Medulla oblongata (tissue), 1 donor: ENCODE measurements around the gene MAGOHB.
"Not testable (repeated sequence)": the region's sequence is repeated elsewhere in the genome, so short reads cannot be mapped to it uniquely, and the experiment has no call there.

Source experiments
- DNase-seq: peaks from one replicate; pipeline ENCODE4 v3.0.0-alpha.2; 2015; ENCODE audit errors: extremely low spot score

The MAGOHB gene

GRCh38 chr12:10613349-10614055 lies at the start of gene MAGOHB:
Gene MAGOHB, minus strand, starts transcription at chr12:10613609. Its CDS starts 77 bp downstream, at chr12:10613532.
- DNase-seq: peak; percentile 95

- no peak for DNase-seq
Observed at GRCh38 chr12:10661338-10661737, 47.9 kb upstream of the MAGOHB start.

DNA sequence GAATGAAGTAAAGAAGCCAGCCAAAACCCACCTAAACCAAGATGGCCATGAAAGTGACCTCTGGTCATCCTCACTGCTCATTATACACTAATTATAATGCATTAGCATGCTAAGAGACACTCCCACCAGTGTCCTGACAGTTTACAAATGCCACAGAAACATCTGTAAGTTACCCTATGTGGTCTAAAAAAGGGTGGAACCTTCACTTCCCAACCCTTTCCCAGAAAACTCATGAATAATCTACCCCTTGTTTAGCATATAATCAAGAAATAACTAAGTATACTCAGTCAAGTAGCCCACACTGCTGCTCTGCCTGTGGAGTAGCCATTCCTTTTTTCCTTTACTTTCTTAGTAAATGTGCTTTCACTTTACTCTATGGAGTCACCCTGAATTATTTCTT lies 40.6 kb upstream of the MAGOHB start:
- no peak for DNase-seq

DNA sequence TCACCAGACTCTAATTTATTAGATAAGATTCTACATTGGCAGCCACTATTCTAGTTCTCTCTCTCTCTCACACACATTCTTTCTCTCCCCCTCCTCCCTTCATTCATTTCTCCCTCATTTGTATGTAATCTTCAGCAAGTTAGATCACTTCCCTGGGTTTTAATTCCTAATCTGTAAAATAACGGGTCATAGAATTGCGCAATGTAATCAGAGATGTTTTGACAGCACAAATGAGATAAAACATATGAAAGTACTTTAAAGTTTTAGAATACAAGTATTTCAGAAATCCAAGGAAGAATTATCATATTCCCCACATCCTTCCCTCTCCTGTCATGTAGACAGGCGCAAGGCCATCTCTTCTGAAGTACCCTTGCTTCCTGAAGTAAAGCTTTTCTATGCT lies 38.8 kb upstream of the MAGOHB start:
- no peak for DNase-seq

DNA sequence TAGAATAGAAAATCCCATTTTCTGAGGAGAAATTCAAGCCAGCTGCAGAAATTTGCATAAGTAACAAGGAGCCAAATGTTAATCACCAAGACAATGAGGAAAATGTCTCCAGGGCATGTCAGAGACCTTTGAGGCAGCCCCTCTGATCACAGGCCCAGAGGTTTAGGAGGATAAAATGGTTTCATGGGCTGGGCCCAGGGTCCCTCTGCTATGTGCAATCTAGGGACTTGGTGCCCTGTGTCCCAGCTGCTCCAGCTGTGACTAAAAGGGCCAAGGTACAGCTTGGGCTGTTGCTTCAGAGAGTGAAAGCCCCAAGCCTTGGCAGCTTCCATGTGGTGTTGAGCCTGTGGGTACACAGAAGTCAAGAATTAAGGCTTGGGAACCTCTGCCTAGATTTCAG lies 33.2 kb upstream of the MAGOHB start:
- not testable (repeated sequence) for DNase-seq

- DNase-seq: no peak
Observed at GRCh38 chr12:10645910-10646309, 32.5 kb upstream of the MAGOHB start.

GRCh38 chr12:10641735-10642500 lies 28.5 kb upstream of the MAGOHB start:
- DNase-seq: no peak

- DNase-seq: no peak
Observed at GRCh38 chr12:10638728-10639127, 25.3 kb upstream of the MAGOHB start.

GRCh38 chr12:10636611-10637010 lies 23.2 kb upstream of the MAGOHB start:
- DNase-seq: no peak

DNA sequence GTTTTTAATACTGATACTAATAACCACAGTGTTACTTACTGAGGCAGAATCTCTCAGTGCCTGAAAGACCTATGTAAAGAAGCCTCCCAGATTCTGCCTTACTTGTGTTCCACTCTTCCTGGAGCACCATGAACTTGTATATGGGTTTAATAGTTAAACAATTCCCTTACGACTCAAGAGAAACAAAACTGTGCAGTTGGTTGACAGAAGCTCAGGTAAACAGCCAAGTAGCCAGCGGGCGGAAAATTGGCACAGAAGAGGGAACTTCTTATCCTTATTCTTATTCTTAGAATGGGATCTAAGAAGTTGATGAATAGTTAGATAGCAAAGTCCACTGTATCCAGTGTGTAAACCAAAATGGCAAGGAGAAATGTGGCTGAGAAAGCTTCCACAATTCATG lies 22.7 kb upstream of the MAGOHB start:
- no peak for DNase-seq

- no peak for DNase-seq
Observed at GRCh38 chr12:10635306-10635705, 21.9 kb upstream of the MAGOHB start.

DNA sequence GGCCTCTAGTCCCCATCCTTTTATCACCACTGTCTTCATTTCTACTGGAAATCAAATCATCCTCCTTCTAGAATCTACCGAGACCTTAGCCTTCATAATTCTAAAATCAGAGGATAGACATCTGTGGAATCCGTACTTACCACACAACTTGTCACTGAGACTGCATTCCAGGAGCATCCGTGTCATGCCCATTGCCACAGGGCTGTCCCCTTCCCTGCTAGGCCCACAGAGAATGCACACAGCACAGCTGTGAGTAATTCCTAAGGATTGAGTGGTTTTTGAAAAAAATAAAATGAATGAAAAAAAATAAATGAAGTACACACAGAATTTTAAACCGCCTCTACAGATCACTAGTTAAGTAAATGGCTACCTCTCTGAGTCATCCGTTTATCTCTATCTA lies 21.0 kb upstream of the MAGOHB start:
- DNase-seq: no peak

GRCh38 chr12:10633541-10633940 lies 20.1 kb upstream of the MAGOHB start:
- no peak for DNase-seq

DNA sequence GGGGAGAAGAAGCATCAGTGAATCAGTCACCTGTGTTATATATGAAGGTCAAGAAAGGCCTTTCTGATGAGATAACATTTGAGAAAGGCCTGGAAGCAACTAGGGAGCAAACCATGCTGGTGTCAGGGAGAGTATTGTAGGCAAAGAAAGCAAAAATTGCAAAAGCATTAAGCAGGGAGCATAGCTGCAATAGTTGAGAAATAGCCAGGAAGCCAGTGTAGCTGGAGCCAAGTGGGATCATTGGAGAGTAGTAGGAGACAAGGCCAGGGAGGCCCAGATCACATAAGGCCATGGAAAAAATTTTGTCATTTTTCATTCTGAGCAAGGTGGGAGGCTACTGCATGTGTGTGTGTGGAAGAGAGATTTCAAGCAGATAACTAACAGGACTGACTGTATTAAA lies 18.8 kb upstream of the MAGOHB start:
- no peak for DNase-seq

GRCh38 chr12:10624605-10625004 lies 11.2 kb upstream of the MAGOHB start:
- no peak for DNase-seq

DNA sequence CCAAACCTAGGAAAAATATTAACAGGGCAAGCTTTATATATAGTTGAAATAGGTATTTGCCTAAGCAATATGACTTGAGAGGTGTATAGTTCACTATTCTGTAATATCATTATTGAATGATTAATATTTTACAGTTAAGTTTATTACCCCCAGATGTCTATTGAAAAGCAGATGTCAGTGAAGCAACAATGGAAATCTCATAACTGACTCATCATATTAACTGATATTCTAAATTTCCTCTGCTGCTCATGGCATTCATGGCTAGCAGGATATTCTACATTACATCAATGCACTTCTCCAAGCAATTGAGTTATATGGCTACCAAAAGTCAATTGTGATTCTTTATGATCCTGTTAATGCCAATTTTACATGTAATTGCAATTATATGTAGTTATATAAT lies 9.7 kb upstream of the MAGOHB start:
- DNase-seq: no peak

- no peak for DNase-seq
Observed at GRCh38 chr12:10621278-10621677, 7.9 kb upstream of the MAGOHB start.

DNA sequence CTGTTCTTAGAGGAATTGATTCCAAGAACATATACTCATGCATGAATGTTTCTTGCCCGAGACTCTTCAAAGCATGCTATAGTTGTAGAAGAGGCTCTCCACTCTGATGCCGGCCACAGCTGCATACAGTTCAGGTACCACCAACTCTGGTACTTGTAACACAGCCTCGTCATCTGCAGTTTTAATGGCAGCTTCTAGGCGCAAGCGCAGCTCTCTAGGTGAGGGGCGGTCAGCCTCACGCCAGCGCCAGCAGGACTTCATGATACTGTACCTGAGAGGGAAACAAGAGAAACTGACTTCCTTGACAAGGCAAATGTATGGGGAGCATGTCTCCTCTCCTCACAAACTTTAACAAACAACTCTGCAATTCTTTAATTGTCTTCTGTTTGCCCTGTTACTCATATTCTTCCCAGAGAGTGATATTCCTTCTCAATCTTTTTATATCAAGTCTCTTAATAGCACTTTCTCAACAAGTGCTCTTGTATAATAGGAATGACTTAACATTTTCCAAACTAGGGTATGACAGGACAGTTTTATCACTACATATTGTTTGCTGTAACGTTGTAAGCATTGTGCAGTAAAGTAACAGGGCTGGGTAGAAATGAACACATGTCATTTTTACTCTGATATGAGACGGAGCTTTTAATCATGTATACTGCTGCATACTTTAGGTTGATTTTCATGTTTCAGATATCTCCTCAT lies 6.8 kb upstream of the MAGOHB start:
- DNase-seq: no peak

GRCh38 chr12:10618338-10618987 lies 5.1 kb upstream of the MAGOHB start:
- no peak for DNase-seq

- DNase-seq: no peak
Observed at GRCh38 chr12:10617863-10618262, 4.5 kb upstream of the MAGOHB start.

DNA sequence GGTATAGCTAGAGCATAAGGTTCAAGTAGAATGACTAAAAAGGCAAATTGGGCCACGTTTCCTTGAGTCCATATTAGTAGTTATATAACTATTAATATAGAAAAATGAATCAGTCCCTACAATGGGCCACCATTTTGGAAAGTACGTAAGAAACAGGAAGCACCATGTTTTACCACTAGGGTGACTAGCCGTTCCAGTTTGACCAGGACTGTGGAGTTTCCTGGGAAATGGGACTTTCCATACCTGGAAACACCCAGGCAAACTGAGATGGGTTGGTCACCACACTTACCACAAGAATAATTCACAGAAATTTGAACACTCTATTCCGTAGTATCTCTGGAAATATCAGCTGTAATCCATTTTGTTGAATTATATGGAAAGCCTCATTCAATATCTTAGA lies 2.1 kb upstream of the MAGOHB start:
- no peak for DNase-seq

DNA sequence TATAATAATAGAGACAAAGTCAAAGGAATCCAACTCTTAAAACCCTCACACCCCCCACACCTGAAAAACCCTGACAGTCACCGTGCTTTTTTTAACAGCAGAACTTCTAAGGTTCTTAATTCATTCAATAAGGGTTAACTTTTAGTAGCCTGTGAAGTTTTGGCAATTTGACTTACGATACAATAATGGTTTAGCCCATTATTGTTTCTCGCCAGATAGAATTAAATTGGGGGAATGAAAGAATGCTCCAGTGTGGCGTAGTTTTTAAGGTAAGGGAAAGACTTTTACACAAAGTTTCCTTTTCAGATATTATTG lies 604 bp upstream of the MAGOHB start:
- DNase-seq: no peak

DNA sequence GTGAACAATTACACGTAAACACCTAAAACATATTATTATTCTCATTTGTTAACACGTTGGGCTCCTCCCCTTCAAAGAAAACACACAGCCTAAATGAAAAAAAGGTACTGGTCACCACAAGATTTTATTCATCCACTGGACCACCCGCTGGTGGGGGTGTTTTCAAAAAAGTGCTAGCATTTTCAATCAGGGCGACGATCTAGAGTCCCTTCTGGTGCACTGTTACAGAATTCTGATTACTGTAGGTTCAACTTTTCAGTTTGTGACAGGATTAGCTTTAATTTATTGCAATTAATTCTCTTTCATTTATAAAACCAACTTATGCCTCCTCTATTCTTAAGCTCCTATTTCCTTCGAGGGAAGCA lies 443 bp downstream of the MAGOHB start:
- DNase-seq: no peak
